Neural cell (in vitro differentiated cells): ENCODE results near the gene DEPDC5. TPM values are rescaled to one million over a fixed set of nuclear protein-coding genes. Genes with fewer than 3 reads are reported as not detected.

ENCODE experiments used
- H2AFZ ChIP-seq: fragments of 200-600, 300-800 bp; sonication (generic), shearing (Covaris generic); 2 replicates; pipeline ENCODE4 v1.6.0; 2014; ENCODE audit warnings: low read depth, mild to moderate bottlenecking, antibody characterized with exemption, low read length, moderate library complexity
- H3F3A ChIP-seq: fragments of 200-600 bp; shearing (Covaris generic); 2 replicates; pipeline ENCODE4 v1.6.1; 2016; ENCODE audit warnings: mild to moderate bottlenecking, moderate library complexity, mixed read lengths, antibody characterized with exemption, low read length; ENCODE audit not compliant: insufficient read depth, poor library complexity, severe bottlenecking
- H3K27ac ChIP-seq: fragments of 200-600, 300-800 bp; sonication (generic), shearing (Covaris generic); 2 replicates; pipeline ENCODE4 v1.5.1; 2014; ENCODE audit warnings: mild to moderate bottlenecking, low read length, moderate library complexity
- H3K27me3 ChIP-seq: fragments of 300-800, 200-600 bp; sonication (generic), shearing (Covaris generic); 2 replicates; pipeline ENCODE4 v1.6.0; 2014; ENCODE audit warnings: mild to moderate bottlenecking, low read depth, low read length, moderate library complexity; ENCODE audit not compliant: insufficient read depth
- H3K36me3 ChIP-seq: fragments of 300-800, 200-600 bp; sonication (generic), shearing (Covaris generic); 2 replicates; pipeline ENCODE4 v1.5.1; 2014; ENCODE audit warnings: mild to moderate bottlenecking, antibody characterized with exemption, low read length, moderate library complexity; ENCODE audit not compliant: insufficient read depth
- H3K4me2 ChIP-seq: fragments of 300-800, 200-600 bp; sonication (generic), shearing (Covaris generic); 2 replicates; pipeline ENCODE4 v1.6.0; 2014; ENCODE audit warnings: mild to moderate bottlenecking, low read length
- H3K4me3 ChIP-seq: fragments of 300-800, 200-600 bp; sonication (generic), shearing (Covaris generic); 2 replicates; pipeline ENCODE4 v1.5.1; 2014; ENCODE audit warnings: mild to moderate bottlenecking, low read length, moderate library complexity
- H3K79me2 ChIP-seq: fragments of 200-600 bp; shearing (Covaris generic); replicated peaks from 2 replicates; pipeline ENCODE4 v1.6.0; 2014; ENCODE audit warnings: mild to moderate bottlenecking, low read length, moderate library complexity; ENCODE audit not compliant: insufficient read depth
- H3K9ac ChIP-seq: fragments of 300-800, 200-600 bp; sonication (generic), shearing (Covaris generic); 2 replicates; pipeline ENCODE4 v1.6.1; 2016; ENCODE audit warnings: mild to moderate bottlenecking, low read length, mixed read lengths
- H3K9me2 ChIP-seq: fragments of 200-600 bp; shearing (Covaris generic); 2 replicates; pipeline ENCODE4 v1.6.1; 2016; ENCODE audit warnings: mild to moderate bottlenecking, low read length, mixed read lengths; ENCODE audit not compliant: insufficient read depth
- H3K9me3 ChIP-seq: fragments of 200-600, 300-800 bp; sonication (generic), shearing (Covaris generic); 2 replicates; pipeline ENCODE4 v1.6.1; 2016; ENCODE audit warnings: mild to moderate bottlenecking, mixed run types, low read length, moderate library complexity, mixed read lengths
- H4K20me1 ChIP-seq: fragments of 200-600 bp; shearing (Covaris generic); 2 replicates; pipeline ENCODE4 v1.6.1; 2016; ENCODE audit warnings: mild to moderate bottlenecking, mixed run types; ENCODE audit not compliant: insufficient read depth
- EP300 ChIP-seq: fragments of 450-650 bp; conservative IDR thresholded peaks from 2 replicates; pipeline ENCODE4 v1.6.1; 2014; ENCODE audit warnings: antibody characterized with exemption, mild to moderate bottlenecking, moderate library complexity; ENCODE audit not compliant: poor library complexity, severe bottlenecking
- EZH2 ChIP-seq: fragments of 200-600, 300-800 bp; shearing (Covaris generic), sonication (generic); IDR thresholded peaks from 2 replicates; pipeline ENCODE4 v1.6.1; 2014; ENCODE audit warnings: antibody characterized with exemption, low read length, borderline replicate concordance, mild to moderate bottlenecking; ENCODE audit not compliant: insufficient read depth, poor library complexity, severe bottlenecking
- MXI1 ChIP-seq: fragments of 450-650 bp; conservative IDR thresholded peaks from 2 replicates; pipeline ENCODE4 v1.6.1; 2014; ENCODE audit warnings: antibody characterized with exemption, mild to moderate bottlenecking; ENCODE audit not compliant: poor library complexity, severe bottlenecking
- POLR2AphosphoS5 ChIP-seq: IDR thresholded peaks from 2 replicates; pipeline ENCODE4 v1.6.1; 2012
- RAD21 ChIP-seq: fragments of 450-650 bp; conservative IDR thresholded peaks from 2 replicates; pipeline ENCODE4 v1.6.1; 2014; ENCODE audit warnings: antibody characterized with exemption, mild to moderate bottlenecking, moderate library complexity
- SMC3 ChIP-seq: fragments of 450-650 bp; conservative IDR thresholded peaks from 2 replicates; pipeline ENCODE4 v1.6.1; 2014; ENCODE audit warnings: antibody characterized with exemption, mild to moderate bottlenecking, moderate library complexity; ENCODE audit not compliant: poor library complexity
- TAF1 ChIP-seq: IDR thresholded peaks from 2 replicates; pipeline ENCODE4 v1.6.1; 2012; ENCODE audit warnings: low read depth
- polyA plus RNA-seq: library from polyadenylated mRNA; depleted of rRNA; stranded (reverse); fragments of >200 nt; gene quantifications from 2 replicates; pipeline ENCODE4 v1.2.3, GENCODE V29; 2014
- TF ChIP-seq, protein P1 (sequence below): IDR thresholded peaks from 2 replicates; pipeline ENCODE4 v1.6.1; 2012; ENCODE audit warnings: borderline replicate concordance
- TF ChIP-seq, protein P2 (sequence below): fragments of 450-650 bp; IDR thresholded peaks from 2 replicates; pipeline ENCODE4 v1.5.1; 2014; ENCODE audit warnings: antibody characterized with exemption, mild to moderate bottlenecking, moderate library complexity; ENCODE audit not compliant: poor library complexity, severe bottlenecking

The DEPDC5 gene
- polyA plus RNA-seq, 1 donor from 2014 or later, result 11.3 TPM

DNA sequence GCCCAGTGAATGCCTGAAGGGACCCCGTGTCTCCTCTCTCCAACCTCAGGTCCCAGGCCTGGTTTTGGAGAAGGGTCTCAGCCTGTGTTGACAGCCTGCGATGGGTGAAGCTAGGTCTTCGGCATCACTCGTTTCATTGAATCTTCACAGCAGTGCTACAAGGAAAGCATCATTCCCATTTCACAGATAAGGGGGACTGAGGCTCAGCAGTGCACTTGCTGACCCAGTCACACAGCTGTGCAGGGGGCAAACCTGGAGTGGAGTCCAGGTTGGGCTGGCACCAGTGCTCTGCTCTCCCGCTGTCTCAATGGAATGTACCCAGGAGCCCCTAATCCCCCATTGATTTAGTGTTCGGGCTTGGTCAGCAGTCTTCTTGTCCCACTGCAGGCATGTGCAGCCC lies 179.6 kb downstream of the DEPDC5 start:
- Histone ChIP-seq H3F3A (no peaks in the 10 kb centered on the region), H3K4me3 (no peak overlapping the region), H3K79me2 (no peaks in the 10 kb centered on the region), H2AFZ (no peak overlapping the region), H3K9me2 (no peaks in the 10 kb centered on the region), H3K36me3 (no peaks in the 10 kb centered on the region), H3K27ac (no peak overlapping the region), H3K27me3 (no peaks in the 10 kb centered on the region), H3K9me3 (no peaks in the 10 kb centered on the region), H3K4me2 (no peak overlapping the region), H3K9ac (no peak overlapping the region), H4K20me1 (no peaks in the 10 kb centered on the region)
- TF ChIP-seq, protein P1, sequence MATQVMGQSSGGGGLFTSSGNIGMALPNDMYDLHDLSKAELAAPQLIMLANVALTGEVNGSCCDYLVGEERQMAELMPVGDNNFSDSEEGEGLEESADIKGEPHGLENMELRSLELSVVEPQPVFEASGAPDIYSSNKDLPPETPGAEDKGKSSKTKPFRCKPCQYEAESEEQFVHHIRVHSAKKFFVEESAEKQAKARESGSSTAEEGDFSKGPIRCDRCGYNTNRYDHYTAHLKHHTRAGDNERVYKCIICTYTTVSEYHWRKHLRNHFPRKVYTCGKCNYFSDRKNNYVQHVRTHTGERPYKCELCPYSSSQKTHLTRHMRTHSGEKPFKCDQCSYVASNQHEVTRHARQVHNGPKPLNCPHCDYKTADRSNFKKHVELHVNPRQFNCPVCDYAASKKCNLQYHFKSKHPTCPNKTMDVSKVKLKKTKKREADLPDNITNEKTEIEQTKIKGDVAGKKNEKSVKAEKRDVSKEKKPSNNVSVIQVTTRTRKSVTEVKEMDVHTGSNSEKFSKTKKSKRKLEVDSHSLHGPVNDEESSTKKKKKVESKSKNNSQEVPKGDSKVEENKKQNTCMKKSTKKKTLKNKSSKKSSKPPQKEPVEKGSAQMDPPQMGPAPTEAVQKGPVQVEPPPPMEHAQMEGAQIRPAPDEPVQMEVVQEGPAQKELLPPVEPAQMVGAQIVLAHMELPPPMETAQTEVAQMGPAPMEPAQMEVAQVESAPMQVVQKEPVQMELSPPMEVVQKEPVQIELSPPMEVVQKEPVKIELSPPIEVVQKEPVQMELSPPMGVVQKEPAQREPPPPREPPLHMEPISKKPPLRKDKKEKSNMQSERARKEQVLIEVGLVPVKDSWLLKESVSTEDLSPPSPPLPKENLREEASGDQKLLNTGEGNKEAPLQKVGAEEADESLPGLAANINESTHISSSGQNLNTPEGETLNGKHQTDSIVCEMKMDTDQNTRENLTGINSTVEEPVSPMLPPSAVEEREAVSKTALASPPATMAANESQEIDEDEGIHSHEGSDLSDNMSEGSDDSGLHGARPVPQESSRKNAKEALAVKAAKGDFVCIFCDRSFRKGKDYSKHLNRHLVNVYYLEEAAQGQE, result no peak
- TF ChIP-seq SMC3 (no peak), RAD21 (no peak), TAF1 (no peak), EZH2 (no peak), POLR2AphosphoS5 (no peak), MXI1 (no peak), EP300 (no peak)
- TF ChIP-seq, protein P2, sequence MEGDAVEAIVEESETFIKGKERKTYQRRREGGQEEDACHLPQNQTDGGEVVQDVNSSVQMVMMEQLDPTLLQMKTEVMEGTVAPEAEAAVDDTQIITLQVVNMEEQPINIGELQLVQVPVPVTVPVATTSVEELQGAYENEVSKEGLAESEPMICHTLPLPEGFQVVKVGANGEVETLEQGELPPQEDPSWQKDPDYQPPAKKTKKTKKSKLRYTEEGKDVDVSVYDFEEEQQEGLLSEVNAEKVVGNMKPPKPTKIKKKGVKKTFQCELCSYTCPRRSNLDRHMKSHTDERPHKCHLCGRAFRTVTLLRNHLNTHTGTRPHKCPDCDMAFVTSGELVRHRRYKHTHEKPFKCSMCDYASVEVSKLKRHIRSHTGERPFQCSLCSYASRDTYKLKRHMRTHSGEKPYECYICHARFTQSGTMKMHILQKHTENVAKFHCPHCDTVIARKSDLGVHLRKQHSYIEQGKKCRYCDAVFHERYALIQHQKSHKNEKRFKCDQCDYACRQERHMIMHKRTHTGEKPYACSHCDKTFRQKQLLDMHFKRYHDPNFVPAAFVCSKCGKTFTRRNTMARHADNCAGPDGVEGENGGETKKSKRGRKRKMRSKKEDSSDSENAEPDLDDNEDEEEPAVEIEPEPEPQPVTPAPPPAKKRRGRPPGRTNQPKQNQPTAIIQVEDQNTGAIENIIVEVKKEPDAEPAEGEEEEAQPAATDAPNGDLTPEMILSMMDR, result no peak

DNA sequence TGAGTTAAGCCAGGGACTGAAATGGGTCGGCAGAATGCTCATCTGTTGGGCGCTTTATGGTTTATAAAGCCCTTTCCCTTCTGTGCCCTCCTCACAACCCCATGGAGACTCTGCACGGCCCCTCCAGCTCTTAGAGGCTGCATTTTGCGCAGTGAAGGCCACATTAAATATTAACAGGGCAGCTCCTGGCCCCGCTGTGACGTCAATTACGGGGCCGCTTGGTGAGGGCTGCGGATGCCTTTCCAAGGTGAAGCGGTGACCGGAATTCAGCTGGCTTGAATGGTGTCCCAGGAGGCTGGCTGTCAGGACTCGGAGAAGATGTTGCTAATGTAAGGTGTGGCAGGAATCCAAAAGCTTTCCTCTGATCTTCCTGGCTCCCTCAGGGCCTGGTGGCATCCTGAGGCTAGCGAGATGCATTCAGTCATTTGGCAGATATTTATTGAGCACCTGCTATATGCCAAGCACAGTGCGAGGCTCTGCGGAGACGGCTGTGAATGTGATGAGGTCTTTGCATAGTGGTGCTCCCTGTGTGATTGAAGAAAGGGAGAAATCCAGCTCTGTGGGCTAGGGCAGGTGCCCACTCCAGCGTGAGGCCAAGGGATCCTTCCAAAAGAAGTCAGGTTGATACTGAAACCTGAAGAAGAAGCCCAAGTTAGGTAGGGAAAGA lies 180.1 kb downstream of the DEPDC5 start:
- H4K20me1 ChIP-seq, result no peaks in the 10 kb centered on the region
- H3K4me3 ChIP-seq, result no peak overlapping the region
- H3K27me3 ChIP-seq, result no peaks in the 10 kb centered on the region
- H3K9me3 ChIP-seq, result no peaks in the 10 kb centered on the region
- no peaks in the 10 kb centered on the region for H3F3A ChIP-seq
- no peak overlapping the region for H3K27ac ChIP-seq
- H3K9me2 ChIP-seq, result no peaks in the 10 kb centered on the region
- H3K9ac ChIP-seq, result no peak overlapping the region
- TF ChIP-seq EP300 (no peak), MXI1 (no peak), TAF1 (no peak), RAD21 (no peak), POLR2AphosphoS5 (no peak), SMC3 (no peak), EZH2 (no peak)
- TF ChIP-seq, protein P1, result no peak
- TF ChIP-seq, protein P2, result no peak
- H3K36me3 ChIP-seq, result no peaks in the 10 kb centered on the region
- no peak overlapping the region for H3K4me2 ChIP-seq
- H3K79me2 ChIP-seq, result no peaks in the 10 kb centered on the region
- H2AFZ ChIP-seq, result no peak overlapping the region
